ENCODE data around the gene HNRNPA3. TPM values are rescaled to one million over a fixed set of nuclear protein-coding genes. Genes with fewer than 3 reads are reported as not detected.

The HNRNPA3 gene
- polyA plus RNA-seq, 1 donor from 2014 or later, result 134 TPM

DNA sequence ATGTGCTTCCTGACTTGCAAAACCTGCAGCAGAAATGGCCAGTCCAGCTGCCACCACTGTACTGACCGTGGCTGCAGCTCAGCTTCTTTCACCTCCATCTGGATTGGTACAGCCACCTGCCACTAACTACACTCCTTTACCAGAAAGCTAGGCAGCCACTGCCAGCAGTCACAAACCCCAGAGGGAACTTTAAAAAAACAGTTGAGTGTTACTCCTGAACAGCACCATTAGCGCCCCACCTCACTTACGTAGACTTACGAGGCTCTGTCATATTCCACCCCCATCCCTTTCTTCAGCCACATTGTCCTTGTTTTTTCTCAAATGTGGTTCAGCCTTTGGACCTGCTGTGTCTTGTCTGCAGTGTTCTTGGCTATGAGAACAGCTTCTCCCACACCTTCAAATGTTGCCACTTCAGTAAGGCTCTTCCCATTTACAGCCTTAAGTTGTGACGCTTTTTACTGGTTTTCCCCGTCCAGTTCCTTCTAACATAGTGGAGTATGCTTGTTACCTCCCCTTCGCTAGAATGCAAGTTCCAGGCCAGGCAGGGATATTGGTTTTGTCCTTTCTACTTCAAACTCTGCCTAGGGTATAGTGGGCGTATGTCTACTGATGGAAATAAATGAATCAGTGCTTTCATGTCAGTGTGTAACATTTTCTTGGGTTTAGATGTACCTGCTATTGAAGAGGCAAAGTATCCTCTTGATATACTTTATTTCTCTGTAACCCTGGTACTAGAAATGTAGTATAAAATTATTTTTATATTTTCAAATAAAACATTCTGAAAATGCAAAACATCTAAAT is 17.0 kb downstream of the HNRNPA3 start:
- no peak overlapping the region for H3K4me2 ChIP-seq (ENCODE audit: low read length)
- no peak overlapping the region for H3K27ac ChIP-seq (ENCODE audit: low read length)

DNA sequence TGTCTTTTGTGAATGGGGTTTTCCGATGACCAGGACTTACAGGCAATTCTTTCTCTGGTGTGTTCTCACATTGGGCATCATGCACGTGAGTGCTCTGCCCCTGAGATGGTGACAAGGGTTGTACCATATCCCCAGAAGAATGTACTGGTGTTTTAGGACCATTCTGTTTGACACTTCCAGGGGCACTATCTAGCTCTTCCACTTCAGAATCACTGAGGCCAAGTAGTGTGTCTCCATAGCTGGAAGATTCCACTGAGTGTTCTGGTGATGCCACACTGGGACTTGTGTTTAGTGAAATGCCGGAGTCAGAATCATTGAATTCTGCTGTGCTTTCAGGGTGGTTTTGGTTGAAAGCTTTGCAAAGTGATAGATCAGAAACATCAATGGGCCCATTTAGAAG is 18.7 kb downstream of the HNRNPA3 start:
- no peaks in the 10 kb centered on the region for H3K9me3 ChIP-seq (ENCODE audit: low read length)
- H3K27me3 ChIP-seq (ENCODE audit: insufficient read depth, low read depth, low read length), result no peaks in the 10 kb centered on the region
- H2AFZ ChIP-seq (ENCODE audit: low read depth, low read length), result no peak overlapping the region
- H3K9ac ChIP-seq (ENCODE audit: low read length), result no peak overlapping the region
- H3K36me3 ChIP-seq (ENCODE audit: insufficient read depth, low read length), result no peaks in the 10 kb centered on the region
- H4K20me1 ChIP-seq (ENCODE audit: insufficient read depth), result no peaks in the 10 kb centered on the region
- peaks cover 2% of the 10 kb centered on the region for H3F3A ChIP-seq (ENCODE audit: insufficient read depth, low read length, poor library complexity, severe bottlenecking)
- TF ChIP-seq, protein P1, sequence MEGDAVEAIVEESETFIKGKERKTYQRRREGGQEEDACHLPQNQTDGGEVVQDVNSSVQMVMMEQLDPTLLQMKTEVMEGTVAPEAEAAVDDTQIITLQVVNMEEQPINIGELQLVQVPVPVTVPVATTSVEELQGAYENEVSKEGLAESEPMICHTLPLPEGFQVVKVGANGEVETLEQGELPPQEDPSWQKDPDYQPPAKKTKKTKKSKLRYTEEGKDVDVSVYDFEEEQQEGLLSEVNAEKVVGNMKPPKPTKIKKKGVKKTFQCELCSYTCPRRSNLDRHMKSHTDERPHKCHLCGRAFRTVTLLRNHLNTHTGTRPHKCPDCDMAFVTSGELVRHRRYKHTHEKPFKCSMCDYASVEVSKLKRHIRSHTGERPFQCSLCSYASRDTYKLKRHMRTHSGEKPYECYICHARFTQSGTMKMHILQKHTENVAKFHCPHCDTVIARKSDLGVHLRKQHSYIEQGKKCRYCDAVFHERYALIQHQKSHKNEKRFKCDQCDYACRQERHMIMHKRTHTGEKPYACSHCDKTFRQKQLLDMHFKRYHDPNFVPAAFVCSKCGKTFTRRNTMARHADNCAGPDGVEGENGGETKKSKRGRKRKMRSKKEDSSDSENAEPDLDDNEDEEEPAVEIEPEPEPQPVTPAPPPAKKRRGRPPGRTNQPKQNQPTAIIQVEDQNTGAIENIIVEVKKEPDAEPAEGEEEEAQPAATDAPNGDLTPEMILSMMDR (IDR thresholded peaks at IDR 0.05; ENCODE audit: poor library complexity, severe bottlenecking), result no peak
- TF ChIP-seq POLR2AphosphoS5 (IDR thresholded peaks at IDR 0.05), result no peak
- TF ChIP-seq RAD21 (conservative IDR thresholded peaks at IDR 0.05), result no peak
- no peak for TF ChIP-seq SMC3 (conservative IDR thresholded peaks at IDR 0.05; ENCODE audit: poor library complexity)
- TF ChIP-seq EZH2 (IDR thresholded peaks at IDR 0.05; ENCODE audit: borderline replicate concordance, insufficient read depth, low read length, poor library complexity, severe bottlenecking), result no peak
- TF ChIP-seq TAF1 (IDR thresholded peaks at IDR 0.05; ENCODE audit: low read depth), result no peak
- TF ChIP-seq, protein P2, sequence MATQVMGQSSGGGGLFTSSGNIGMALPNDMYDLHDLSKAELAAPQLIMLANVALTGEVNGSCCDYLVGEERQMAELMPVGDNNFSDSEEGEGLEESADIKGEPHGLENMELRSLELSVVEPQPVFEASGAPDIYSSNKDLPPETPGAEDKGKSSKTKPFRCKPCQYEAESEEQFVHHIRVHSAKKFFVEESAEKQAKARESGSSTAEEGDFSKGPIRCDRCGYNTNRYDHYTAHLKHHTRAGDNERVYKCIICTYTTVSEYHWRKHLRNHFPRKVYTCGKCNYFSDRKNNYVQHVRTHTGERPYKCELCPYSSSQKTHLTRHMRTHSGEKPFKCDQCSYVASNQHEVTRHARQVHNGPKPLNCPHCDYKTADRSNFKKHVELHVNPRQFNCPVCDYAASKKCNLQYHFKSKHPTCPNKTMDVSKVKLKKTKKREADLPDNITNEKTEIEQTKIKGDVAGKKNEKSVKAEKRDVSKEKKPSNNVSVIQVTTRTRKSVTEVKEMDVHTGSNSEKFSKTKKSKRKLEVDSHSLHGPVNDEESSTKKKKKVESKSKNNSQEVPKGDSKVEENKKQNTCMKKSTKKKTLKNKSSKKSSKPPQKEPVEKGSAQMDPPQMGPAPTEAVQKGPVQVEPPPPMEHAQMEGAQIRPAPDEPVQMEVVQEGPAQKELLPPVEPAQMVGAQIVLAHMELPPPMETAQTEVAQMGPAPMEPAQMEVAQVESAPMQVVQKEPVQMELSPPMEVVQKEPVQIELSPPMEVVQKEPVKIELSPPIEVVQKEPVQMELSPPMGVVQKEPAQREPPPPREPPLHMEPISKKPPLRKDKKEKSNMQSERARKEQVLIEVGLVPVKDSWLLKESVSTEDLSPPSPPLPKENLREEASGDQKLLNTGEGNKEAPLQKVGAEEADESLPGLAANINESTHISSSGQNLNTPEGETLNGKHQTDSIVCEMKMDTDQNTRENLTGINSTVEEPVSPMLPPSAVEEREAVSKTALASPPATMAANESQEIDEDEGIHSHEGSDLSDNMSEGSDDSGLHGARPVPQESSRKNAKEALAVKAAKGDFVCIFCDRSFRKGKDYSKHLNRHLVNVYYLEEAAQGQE (IDR thresholded peaks at IDR 0.05; ENCODE audit: borderline replicate concordance), result no peak
- TF ChIP-seq MXI1 (conservative IDR thresholded peaks at IDR 0.05; ENCODE audit: poor library complexity, severe bottlenecking), result no peak
- TF ChIP-seq EP300 (conservative IDR thresholded peaks at IDR 0.05; ENCODE audit: poor library complexity, severe bottlenecking), result no peak
- no peak overlapping the region for H3K27ac ChIP-seq (ENCODE audit: low read length)
- no peaks in the 10 kb centered on the region for H3K9me2 ChIP-seq (ENCODE audit: insufficient read depth, low read length)
- no peak overlapping the region for H3K4me2 ChIP-seq (ENCODE audit: low read length)
- no peaks in the 10 kb centered on the region for H3K79me2 ChIP-seq (replicated peaks; ENCODE audit: insufficient read depth, low read length)
- H3K4me3 ChIP-seq (ENCODE audit: low read length), result no peak overlapping the region

More for the DNA sequence above, 17.0 kb downstream of the HNRNPA3 start:
- Histone ChIP-seq H3K27me3 (ENCODE audit: insufficient read depth, low read depth, low read length) (no peaks in the 10 kb centered on the region), H3K9ac (ENCODE audit: low read length) (no peak overlapping the region), H2AFZ (ENCODE audit: low read depth, low read length) (no peak overlapping the region), H3K36me3 (ENCODE audit: insufficient read depth, low read length) (no peaks in the 10 kb centered on the region), H3K9me3 (ENCODE audit: low read length) (no peaks in the 10 kb centered on the region), H3F3A (ENCODE audit: insufficient read depth, low read length, poor library complexity, severe bottlenecking) (peaks cover 2% of the 10 kb centered on the region), H3K9me2 (ENCODE audit: insufficient read depth, low read length) (no peaks in the 10 kb centered on the region), H3K79me2 (replicated peaks; ENCODE audit: insufficient read depth, low read length) (no peaks in the 10 kb centered on the region), H3K4me3 (ENCODE audit: low read length) (no peak overlapping the region), H4K20me1 (ENCODE audit: insufficient read depth) (no peaks in the 10 kb centered on the region)
- TF ChIP-seq MXI1 (conservative IDR thresholded peaks at IDR 0.05; ENCODE audit: poor library complexity, severe bottlenecking) (no peak), RAD21 (conservative IDR thresholded peaks at IDR 0.05) (no peak), SMC3 (conservative IDR thresholded peaks at IDR 0.05; ENCODE audit: poor library complexity) (no peak), EZH2 (IDR thresholded peaks at IDR 0.05; ENCODE audit: borderline replicate concordance, insufficient read depth, low read length, poor library complexity, severe bottlenecking) (no peak), POLR2AphosphoS5 (IDR thresholded peaks at IDR 0.05) (no peak)
- TF ChIP-seq, protein P2 (IDR thresholded peaks at IDR 0.05; ENCODE audit: borderline replicate concordance), result no peak
- TF ChIP-seq, protein P1 (IDR thresholded peaks at IDR 0.05; ENCODE audit: poor library complexity, severe bottlenecking), result no peak
